Astrocyte of the cerebellum (primary cell): Measurements from ENCODE around the gene MSI2.

ENCODE experiments used
- DNase-seq: peaks from one replicate; pipeline ENCODE4 v3.0.0-alpha.2; 2011; ENCODE audit warnings: low read depth
- H3K4me3 ChIP-seq: 2 replicates; pipeline ENCODE4 v1.5.1; 2011; ENCODE audit warnings: mild to moderate bottlenecking, low read depth, low read length, moderate library complexity
- in situ Hi-C: cut with HindIII; loops from 2 replicates; pipeline ENCODE4 v1.10.0; 2017; ENCODE audit warnings: low sequenced_read_pairs
- TF ChIP-seq, protein P1 (sequence below): IDR thresholded peaks from 2 replicates; pipeline ENCODE4 v1.5.1; 2012; ENCODE audit warnings: low read length, low read depth, moderate library complexity, mild to moderate bottlenecking; ENCODE audit errors: missing control alignments

Gene MSI2

DNA sequence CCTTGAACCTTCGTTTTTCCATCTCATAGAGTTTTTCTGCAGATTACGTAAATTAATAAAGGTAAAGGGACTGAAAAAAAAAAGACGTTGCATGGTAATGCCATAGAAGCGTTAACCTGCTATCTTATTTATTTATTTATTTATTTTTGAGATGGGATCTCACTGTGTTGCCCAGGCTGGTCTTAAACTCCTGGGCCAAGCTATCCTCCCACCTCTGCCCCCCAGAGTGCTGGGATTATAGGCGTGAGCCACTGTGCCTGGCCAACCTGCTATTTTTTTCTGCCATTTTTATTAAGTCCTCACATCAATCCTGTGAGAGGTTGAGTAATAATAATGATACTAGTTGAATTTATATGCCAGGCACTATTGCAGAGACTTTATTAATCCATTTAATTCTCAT is 7.9 kb downstream of the MSI2 start:
- no peak overlapping the region for H3K4me3 ChIP-seq
- no peak for DNase-seq
- TF ChIP-seq, protein P1, sequence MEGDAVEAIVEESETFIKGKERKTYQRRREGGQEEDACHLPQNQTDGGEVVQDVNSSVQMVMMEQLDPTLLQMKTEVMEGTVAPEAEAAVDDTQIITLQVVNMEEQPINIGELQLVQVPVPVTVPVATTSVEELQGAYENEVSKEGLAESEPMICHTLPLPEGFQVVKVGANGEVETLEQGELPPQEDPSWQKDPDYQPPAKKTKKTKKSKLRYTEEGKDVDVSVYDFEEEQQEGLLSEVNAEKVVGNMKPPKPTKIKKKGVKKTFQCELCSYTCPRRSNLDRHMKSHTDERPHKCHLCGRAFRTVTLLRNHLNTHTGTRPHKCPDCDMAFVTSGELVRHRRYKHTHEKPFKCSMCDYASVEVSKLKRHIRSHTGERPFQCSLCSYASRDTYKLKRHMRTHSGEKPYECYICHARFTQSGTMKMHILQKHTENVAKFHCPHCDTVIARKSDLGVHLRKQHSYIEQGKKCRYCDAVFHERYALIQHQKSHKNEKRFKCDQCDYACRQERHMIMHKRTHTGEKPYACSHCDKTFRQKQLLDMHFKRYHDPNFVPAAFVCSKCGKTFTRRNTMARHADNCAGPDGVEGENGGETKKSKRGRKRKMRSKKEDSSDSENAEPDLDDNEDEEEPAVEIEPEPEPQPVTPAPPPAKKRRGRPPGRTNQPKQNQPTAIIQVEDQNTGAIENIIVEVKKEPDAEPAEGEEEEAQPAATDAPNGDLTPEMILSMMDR: no peak
- in situ Hi-C loops: no loop called here

DNA sequence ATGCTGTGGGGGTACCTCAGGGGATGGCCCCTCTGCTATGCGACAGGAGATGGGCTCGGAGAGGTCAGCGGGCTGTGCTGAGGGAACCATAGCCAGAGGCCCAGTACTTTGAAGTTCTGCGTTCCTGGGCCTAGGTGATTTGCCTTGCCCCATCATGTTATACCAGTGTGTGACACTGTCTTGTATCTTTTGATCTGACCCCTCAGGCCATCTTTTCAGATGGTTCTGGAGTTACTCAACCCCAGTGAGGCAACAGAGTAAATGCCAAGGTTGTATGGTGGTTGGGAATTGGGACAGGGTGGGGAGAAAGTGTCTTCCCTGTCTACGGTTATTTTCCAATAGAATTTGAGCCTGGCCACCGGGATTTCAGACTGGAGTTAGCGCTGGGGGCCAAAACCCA is 8.5 kb downstream of the MSI2 start:
- no peak for DNase-seq
- H3K4me3 ChIP-seq: no peak overlapping the region
- in situ Hi-C loops: no loop called here

DNA sequence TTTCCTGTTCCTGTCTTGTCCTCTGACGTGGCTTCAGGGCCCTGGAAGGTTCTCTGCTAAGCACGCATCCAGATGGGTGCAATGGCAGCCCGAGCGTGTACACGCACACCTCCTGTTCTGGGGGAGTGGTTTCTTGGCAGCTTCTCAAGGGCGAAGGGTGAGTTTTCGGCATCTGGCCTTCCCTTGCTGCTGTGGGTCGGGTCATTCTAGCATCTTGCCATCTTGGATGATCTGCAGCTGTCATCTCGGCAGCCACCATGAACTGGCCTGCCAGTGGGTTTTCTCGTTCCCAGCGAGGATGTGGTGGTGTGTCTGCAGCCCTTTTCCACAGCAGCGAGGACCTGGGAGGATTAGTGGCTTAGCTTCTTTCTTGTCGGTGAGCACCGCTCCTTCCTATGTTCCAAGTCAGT is 10.6 kb downstream of the MSI2 start:
- TF ChIP-seq, protein P1: no peak
- in situ Hi-C loops: no loop called here
- H3K4me3 ChIP-seq: no peak overlapping the region
- DNase-seq: no peak

More for the DNA sequence above, 8.5 kb downstream of the MSI2 start:
- TF ChIP-seq, protein P1: no peak

DNA sequence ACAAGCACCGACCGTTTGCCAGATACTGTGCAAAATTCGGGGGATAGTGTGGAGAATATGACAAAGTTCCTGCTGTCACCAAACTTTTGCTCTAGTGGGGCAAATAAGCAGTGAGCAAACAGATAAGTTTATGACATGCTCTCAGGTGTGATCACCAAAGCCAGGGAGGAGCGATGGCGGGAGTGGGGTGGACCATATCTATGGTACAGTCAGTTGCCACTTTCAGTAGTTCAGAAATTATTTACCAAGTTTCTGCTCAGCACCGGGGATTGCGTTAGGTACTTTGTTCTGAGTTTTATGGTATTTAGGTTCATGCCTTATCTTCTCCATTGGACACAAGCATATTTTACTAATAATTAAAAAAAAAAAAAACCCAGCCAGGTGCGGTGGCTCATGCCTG is 11.9 kb downstream of the MSI2 start:
- TF ChIP-seq, protein P1: no peak
- H3K4me3 ChIP-seq: no peak overlapping the region
- no peak for DNase-seq
- in situ Hi-C loops: no loop called here

DNA sequence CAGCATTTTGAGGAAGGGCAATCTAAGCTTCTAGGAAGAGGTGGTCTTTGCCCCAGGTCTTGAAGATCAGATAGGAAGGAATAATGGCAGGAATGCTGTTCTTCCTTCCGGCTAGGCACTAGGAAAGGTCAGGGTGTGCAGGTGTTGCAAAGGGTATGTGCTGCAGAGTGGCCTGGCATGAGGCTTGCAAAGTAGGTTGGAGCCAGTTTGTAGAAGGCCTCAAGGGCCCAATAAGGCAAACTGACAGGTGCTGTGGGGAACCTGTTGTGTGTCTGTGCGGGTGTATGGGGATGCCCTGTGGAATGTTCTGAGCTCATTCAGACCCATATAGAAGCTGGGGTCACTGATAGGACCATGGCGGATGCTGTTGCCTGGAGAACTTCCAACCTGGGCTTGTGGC is 12.7 kb downstream of the MSI2 start:
- in situ Hi-C loops: no loop called here
- no peak overlapping the region for H3K4me3 ChIP-seq
- DNase-seq: no peak
- TF ChIP-seq, protein P1: no peak

DNA sequence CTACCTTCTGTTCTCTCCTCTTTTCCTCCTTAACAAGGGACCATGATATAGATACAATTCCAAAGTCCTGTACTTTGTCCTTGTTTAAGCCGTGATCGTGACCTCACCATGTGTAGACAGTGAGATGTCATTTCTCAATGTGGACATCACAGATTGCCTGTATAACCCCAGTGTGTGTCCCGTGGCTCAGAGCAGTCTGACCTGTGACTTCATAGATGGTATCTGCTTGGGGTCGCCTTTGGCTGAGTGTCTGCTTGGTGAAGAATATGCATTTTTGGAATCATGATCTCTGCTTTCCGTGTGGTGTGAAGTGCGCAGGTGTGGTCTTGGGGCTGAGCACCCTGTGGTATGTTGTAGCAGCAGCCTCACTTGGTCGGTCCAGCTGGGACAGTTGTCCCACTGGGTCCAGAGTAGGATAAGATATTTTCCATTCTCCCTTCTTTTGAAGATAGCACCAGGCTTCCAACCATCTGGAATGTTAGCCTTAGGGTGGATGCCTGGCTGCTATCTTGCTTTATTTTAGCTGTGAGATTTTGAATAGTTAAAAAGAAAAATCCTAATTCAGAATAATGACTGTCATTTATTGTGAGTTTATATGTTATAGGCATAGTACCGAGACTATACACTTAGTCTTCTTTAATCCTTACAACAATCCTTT is 13.4 kb downstream of the MSI2 start:
- TF ChIP-seq, protein P1: no peak
- no peak overlapping the region for H3K4me3 ChIP-seq
- in situ Hi-C loops: no loop called here
- DNase-seq: no peak
